GM12892 (cell line): ENCODE data around the gene PTPN22.
A peak's percentile ranks its signal among the peaks of the same experiment; 100 is the strongest.

ENCODE experiments used
- DNase-seq: peaks from one replicate; pipeline ENCODE4 v3.0.0; 2011; ENCODE audit not compliant: insufficient read length
- FAIRE-seq: peaks from 2 replicates; lab custom pipeline; 2011; peaks lifted over from hg19 to GRCh38; lab: Jason Lieb, UNC
- POLR2A ChIP-seq: IDR thresholded peaks from 2 replicates; pipeline ENCODE4 v1.6.1; 2011; ENCODE audit warnings: low read depth, low read length, control low read depth
- POLR2AphosphoS5 ChIP-seq: IDR thresholded peaks from 2 replicates; pipeline ENCODE4 v1.6.1; 2011; ENCODE audit warnings: low read depth, low read length, control low read depth
- TAF1 ChIP-seq: IDR thresholded peaks from 2 replicates; pipeline ENCODE4 v1.6.1; 2011; ENCODE audit warnings: low read depth, mild to moderate bottlenecking, control low read depth, low read length, borderline replicate concordance

The PTPN22 gene

GRCh38 chr1:113768916-113769600 lies 102.5 kb downstream of the PTPN22 start:
- no peak for DNase-seq
- TF ChIP-seq POLR2A (no peak), POLR2AphosphoS5 (no peak), TAF1 (no peak)
- FAIRE-seq = peak; percentile 63

- no peak for TF ChIP-seq TAF1
- no peak for TF ChIP-seq POLR2AphosphoS5
- no peak for TF ChIP-seq POLR2A
- DNase-seq = no peak
- FAIRE-seq = no peak
These were observed 105.9 kb downstream of the PTPN22 start for GRCh38 chr1:113765306-113766230.
